Skeletal muscle tissue (tissue), 4 donors: ENCODE results near the gene SIRT6. TPM values are rescaled to one million over a fixed set of nuclear protein-coding genes. Genes with fewer than 3 reads are reported as not detected.
"Not testable (repeated sequence)": the region's sequence is repeated elsewhere in the genome, so short reads cannot be mapped to it uniquely, and the experiment has no call there.

Experiments
- H3K27ac ChIP-seq: one replicate; pipeline ENCODE4 v1.7.0; 2013; ENCODE audit warnings: mild to moderate bottlenecking, low read depth, low read length, inconsistent platforms
- H3K27me3 ChIP-seq, 3 donors: one replicate each; pipeline ENCODE4 v1.7.0; 2013; ENCODE audit warnings: low read length in 3 of 3; ENCODE audit not compliant: control insufficient read depth in 3 of 3, insufficient read depth in 3 of 3
- H3K36me3 ChIP-seq, 3 donors: one replicate each; pipeline ENCODE4 v1.7.0; 2013; ENCODE audit warnings: low read length in 3 of 3; ENCODE audit not compliant: control insufficient read depth in 3 of 3, insufficient read depth in 3 of 3
- H3K4me1 ChIP-seq, 3 donors: one replicate each; pipeline ENCODE4 v1.7.0; 2013; ENCODE audit warnings: low read length in 3 of 3, mild to moderate bottlenecking in 3 of 3; ENCODE audit not compliant: control insufficient read depth in 3 of 3, insufficient read depth in 3 of 3
- H3K4me3 ChIP-seq, 3 donors: one replicate each; pipeline ENCODE4 v1.7.0; 2013; ENCODE audit warnings: low read length in 3 of 3
- H3K9ac ChIP-seq, 3 donors: one replicate each; pipeline ENCODE4 v1.7.0; 2013; ENCODE audit warnings: low read length in 3 of 3, mild to moderate bottlenecking in 3 of 3, moderate library complexity in 2 of 3, low read depth in 1 of 3
- H3K9me3 ChIP-seq, 3 donors: one replicate each; pipeline ENCODE4 v1.7.0; 2013; ENCODE audit warnings: low read length in 3 of 3; ENCODE audit not compliant: control insufficient read depth in 3 of 3
- total RNA-seq: library from RNA; depleted of rRNA; stranded (reverse); fragments of >200 nt; gene quantifications from one replicate; pipeline ENCODE4 v1.2.3, GENCODE V29; 2014
- donor health status: Osteomylitis.

The SIRT6 gene
- total RNA-seq, 1 donor from 2014 or later: 9.9 TPM

- Histone ChIP-seq H3K27me3 (peaks cover 32 to 48% (median 36%) of the 10 kb centered on the region in 3 donors), H3K27ac (no peak overlapping the region), H3K9me3 (no peaks in the 10 kb centered on the region), H3K36me3 (no peaks in the 10 kb centered on the region), H3K4me3 (no peak overlapping the region), H3K4me1 (peaks cover 0 to 5% (median 3%) of the 10 kb centered on the region in 3 donors), H3K9ac (no peak overlapping the region)
Measured at GRCh38 chr19:4200940-4201542, 18.7 kb upstream of the SIRT6 start.

DNA sequence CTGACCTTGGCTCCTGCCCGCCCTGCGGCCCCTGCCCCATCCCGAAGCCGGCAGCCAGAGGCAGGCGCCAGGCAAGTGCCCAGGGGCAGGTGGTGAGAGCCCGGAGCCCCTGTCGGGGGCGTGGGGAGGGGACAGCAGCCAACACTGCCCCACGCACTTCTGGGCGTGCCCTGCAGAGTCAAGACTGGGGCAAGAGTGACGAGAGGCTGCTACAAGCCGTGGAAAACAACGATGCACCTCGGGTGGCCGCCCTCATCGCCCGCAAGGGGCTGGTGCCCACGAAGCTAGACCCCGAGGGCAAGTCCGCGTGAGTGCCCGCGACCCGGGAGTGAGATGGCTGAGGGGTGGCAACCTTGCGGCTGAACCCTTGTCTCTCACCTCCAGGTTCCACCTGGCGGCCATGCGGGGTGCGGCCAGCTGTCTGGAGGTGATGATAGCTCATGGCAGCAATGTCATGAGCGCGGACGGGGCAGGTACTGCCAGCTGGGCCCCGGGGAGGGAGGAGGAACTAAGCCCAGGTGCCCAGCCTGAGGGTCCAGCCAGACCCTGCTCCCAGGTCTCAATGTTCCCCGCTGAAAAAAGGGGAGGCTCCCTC is 17.4 kb upstream of the SIRT6 start:
- H3K9me3 ChIP-seq: no peaks in the 10 kb centered on the region
- H3K27ac ChIP-seq: no peak overlapping the region
- no peak overlapping the region for H3K4me3 ChIP-seq
- H3K36me3 ChIP-seq: no peaks in the 10 kb centered on the region
- no peak overlapping the region for H3K9ac ChIP-seq
- H3K27me3 ChIP-seq: peaks cover 37 to 59% (median 48%) of the 10 kb centered on the region in 3 donors
- peaks cover 0 to under 1% (median 0%) of the 10 kb centered on the region in 3 donors for H3K4me1 ChIP-seq

- Histone ChIP-seq H3K9ac (no peak overlapping the region), H3K4me3 (no peak overlapping the region), H3K4me1 (no peaks in the 10 kb centered on the region), H3K27me3 (peaks cover 45 to 68% (median 54%) of the 10 kb centered on the region in 3 donors), H3K27ac (no peak overlapping the region), H3K9me3 (no peaks in the 10 kb centered on the region), H3K36me3 (no peaks in the 10 kb centered on the region)
Measured at GRCh38 chr19:4198467-4199126, 16.2 kb upstream of the SIRT6 start.

DNA sequence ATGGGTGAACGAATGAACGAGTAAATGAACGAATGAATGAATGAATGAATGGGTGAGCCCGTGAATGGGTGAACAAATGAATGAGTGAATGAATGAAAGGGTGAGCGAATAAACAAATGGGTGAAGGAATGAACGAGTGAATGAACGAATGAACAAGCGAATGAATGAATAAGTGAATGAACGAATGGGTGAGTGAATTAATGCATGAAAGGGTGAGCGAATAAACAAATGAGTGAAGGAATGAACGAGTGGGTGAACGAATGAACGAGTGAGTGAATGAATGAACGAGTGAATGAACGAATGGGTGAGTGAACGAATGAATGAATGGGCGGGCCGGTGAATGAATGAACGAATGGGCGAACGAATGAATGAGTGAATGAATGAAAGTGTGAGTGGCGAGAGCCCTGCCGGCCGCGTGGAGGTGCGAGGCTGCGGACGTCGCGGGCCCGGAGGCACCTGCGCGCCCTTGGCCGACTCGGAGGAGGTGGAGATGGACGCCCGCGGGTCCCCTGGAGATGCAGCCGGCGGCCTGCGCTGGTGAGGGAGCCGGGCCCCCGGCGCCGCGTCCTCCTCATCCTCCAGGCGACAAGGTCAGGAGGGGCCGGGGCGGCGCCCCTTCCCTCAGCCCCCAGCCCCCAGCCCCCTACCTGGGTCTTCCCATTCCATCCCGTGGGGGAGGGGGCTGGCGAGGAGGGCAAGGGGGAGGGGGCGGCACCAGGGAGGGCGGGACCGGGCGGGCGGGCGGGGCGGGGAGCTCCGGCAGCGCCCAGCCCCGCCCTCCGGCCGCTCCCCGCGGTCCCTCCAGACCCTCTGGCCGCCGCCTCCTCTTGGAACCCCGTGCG is 15.5 kb upstream of the SIRT6 start:
- Histone ChIP-seq H3K36me3 (no peaks in the 10 kb centered on the region), H3K27me3 (peaks cover 45 to 72% (median 59%) of the 10 kb centered on the region in 3 donors), H3K9me3 (no peaks in the 10 kb centered on the region), H3K27ac (no peak overlapping the region), H3K4me1 (no peaks in the 10 kb centered on the region), H3K9ac (no peak overlapping the region), H3K4me3 (no peak overlapping the region)

- Histone ChIP-seq H3K27ac (no peak overlapping the region), H3K27me3 (peaks cover 45 to 76% (median 59%) of the 10 kb centered on the region in 3 donors), H3K36me3 (no peaks in the 10 kb centered on the region), H3K9me3 (no peaks in the 10 kb centered on the region), H3K4me1 (no peaks in the 10 kb centered on the region), H3K9ac (no peak overlapping the region), H3K4me3 (no peak overlapping the region)
Measured at GRCh38 chr19:4197228-4197624, 14.9 kb upstream of the SIRT6 start.

DNA sequence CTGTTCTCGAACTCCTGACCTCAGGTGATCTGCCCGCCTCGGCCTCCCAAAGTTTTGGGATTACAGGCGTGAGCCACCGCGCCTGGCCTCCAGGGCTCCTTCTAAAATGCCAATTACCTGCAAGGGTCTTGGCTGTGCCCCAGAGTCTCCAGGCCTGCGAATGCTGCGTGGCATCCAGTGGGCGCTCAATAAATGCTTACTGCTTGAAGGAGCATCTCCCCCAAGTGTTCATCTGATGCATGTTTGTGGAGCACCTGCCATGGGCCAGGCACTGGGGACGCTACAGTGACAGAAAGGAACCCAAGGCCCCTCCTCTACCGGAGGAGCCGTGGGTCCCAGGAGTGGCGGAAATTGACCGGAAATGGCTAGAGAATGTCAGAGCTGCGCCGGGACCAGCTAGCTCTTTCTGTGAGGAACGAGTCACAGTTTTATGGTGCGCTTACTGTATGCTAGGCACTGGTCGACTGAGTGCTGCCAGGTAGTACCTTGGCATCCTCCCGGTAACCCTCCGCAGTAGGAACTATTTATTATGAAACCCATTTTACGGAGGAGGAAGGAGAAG is 14.3 kb upstream of the SIRT6 start:
- H3K9ac ChIP-seq: no peak overlapping the region
- no peaks in the 10 kb centered on the region for H3K36me3 ChIP-seq
- H3K4me1 ChIP-seq: no peaks in the 10 kb centered on the region
- H3K4me3 ChIP-seq: no peak overlapping the region
- peaks cover 45 to 72% (median 59%) of the 10 kb centered on the region in 3 donors for H3K27me3 ChIP-seq
- H3K9me3 ChIP-seq: no peaks in the 10 kb centered on the region
- no peak overlapping the region for H3K27ac ChIP-seq

DNA sequence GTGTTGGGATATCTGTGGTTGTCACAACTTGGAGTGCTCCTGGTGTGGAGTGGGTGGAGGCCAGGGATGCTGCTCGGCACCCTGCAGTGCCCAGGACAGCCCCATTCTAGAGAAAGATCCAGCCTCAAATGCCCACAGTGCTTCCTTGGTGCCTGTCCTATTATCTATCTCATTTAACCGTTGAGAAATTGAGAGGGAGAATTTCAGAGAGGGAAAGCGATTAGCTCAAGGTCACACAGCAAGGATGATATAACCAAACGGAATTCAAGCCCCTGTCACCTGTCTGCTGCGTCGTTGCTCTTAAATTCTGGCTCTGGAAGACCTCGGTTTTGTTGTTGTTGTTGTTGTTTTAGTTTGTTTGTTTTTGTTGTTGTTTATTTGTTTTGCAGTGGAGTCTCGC is 13.6 kb upstream of the SIRT6 start:
- H3K27me3 ChIP-seq: peaks cover 42 to 67% (median 59%) of the 10 kb centered on the region in 3 donors
- H3K36me3 ChIP-seq: no peaks in the 10 kb centered on the region
- no peaks in the 10 kb centered on the region for H3K4me1 ChIP-seq
- H3K9ac ChIP-seq: no peak overlapping the region
- H3K27ac ChIP-seq: no peak overlapping the region
- H3K4me3 ChIP-seq: no peak overlapping the region
- no peaks in the 10 kb centered on the region for H3K9me3 ChIP-seq

DNA sequence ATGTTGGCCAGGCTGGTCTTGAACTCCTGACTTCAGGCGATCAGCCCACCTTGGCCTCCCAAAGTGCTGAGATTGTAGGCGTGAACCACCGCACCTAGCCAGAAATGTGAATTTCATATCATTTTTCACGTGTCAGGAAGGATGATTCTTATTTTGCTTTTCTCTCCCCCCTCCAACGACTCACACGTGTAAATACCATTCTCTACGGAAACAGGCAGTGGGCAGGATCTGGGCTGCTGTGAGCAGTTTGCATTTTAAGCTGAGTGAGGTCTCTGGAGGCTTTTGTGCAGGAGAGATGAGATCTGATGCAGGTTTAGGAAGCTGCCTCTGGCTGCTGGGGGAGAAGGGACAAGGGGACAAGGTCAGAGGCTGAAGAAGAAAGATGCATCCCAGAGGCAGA is 12.0 kb upstream of the SIRT6 start:
- Histone ChIP-seq H3K9ac (no peak overlapping the region), H3K36me3 (no peaks in the 10 kb centered on the region), H3K27me3 (peaks cover 40 to 55% (median 49%) of the 10 kb centered on the region in 3 donors), H3K27ac (no peak overlapping the region), H3K4me1 (no peaks in the 10 kb centered on the region), H3K9me3 (no peaks in the 10 kb centered on the region), H3K4me3 (no peak overlapping the region)

DNA sequence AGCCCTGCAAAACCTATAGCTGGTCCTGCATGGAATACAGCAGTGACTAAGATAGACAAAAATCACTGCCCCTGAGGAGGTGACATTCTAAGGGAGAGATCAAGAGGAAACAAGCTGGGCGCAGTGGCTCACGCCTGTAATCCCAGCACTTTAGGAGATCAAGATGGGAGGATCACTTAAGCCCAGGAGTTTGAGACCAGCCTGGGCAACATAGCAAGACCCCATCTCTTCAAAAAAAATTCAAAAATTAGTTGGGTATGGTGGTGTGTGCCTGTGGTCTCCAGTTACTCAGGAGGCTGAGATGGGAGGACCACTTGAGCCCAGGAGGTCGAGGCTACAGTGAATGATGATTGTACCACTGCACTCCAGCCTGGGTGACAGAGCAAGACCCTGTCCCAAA is 10.2 kb upstream of the SIRT6 start:
- H3K36me3 ChIP-seq, H3K9ac ChIP-seq, H3K4me1 ChIP-seq, H3K9me3 ChIP-seq, H3K27ac ChIP-seq, H3K4me3 ChIP-seq: not testable (repeated sequence)
- H3K27me3 ChIP-seq: peaks cover 28 to 43% (median 37%) of the 10 kb centered on the region in 3 donors
